Transverse colon (tissue), 4 donors: Measurements from ENCODE around the gene CNST. TPM values are rescaled to one million over a fixed set of nuclear protein-coding genes. Genes with fewer than 3 reads are reported as not detected.
"Not testable (repeated sequence)": the region's sequence is repeated elsewhere in the genome, so short reads cannot be mapped to it uniquely, and the experiment has no call there.

Experiments used
- DNase-seq: peaks from one replicate; pipeline ENCODE4 v3.0.0-alpha.2; 2019
- H3K27ac ChIP-seq, 4 donors: fragments of 200-600 bp; sonication (generic); 2 replicates each; pipeline ENCODE4 v1.5.1; 2016 to 2018; ENCODE audit warnings: inconsistent platforms in 4 of 4
- H3K27me3 ChIP-seq: fragments of 200-600 bp; sonication (generic); 2 replicates; pipeline ENCODE4 v1.5.1; 2017; ENCODE audit warnings: inconsistent platforms
- H3K36me3 ChIP-seq, 4 donors: fragments of 200-600 bp; sonication (generic); 2 replicates each; pipeline ENCODE4 v1.5.1; 2017 to 2019; ENCODE audit warnings: inconsistent platforms in 4 of 4
- H3K4me1 ChIP-seq, 4 donors: fragments of 200-600 bp; sonication (generic); 2 replicates each; pipeline ENCODE4 v1.5.1; 2017 to 2020; ENCODE audit warnings: inconsistent platforms in 4 of 4
- H3K4me3 ChIP-seq, 4 donors: fragments of 200-600 bp; sonication (generic); 1 replicate in 1 of 4; 2 replicates in 3 of 4; pipeline versions ENCODE4 v1.5.1 to v1.6.1; 2017 to 2019; ENCODE audit warnings: inconsistent platforms in 4 of 4
- H3K9me3 ChIP-seq, 2 donors: fragments of 200-600 bp; sonication (generic); 2 replicates each; pipeline ENCODE4 v1.5.1; 2017 to 2019; ENCODE audit warnings: inconsistent platforms in 2 of 2
- EP300 ChIP-seq: sonication (generic); formaldehyde crosslinking; IDR thresholded peaks from one replicate; pipeline ENCODE4 v1.6.1; 2017; ENCODE audit warnings: antibody characterized with exemption, low read depth
- POLR2A ChIP-seq: fragments of 450-650 bp; IDR thresholded peaks from one replicate; pipeline ENCODE4 v1.6.1; 2016; ENCODE audit warnings: antibody characterized with exemption, mild to moderate bottlenecking, moderate library complexity
- POLR2AphosphoS5 ChIP-seq, 3 donors: sonication (generic); formaldehyde crosslinking; IDR thresholded peaks; one replicate each; pipeline ENCODE4 v1.6.1; 2016; ENCODE audit warnings: antibody characterized with exemption in 3 of 3
- WGBS, 2 donors: methylation state at CpG; one replicate each; pipeline ENCODE4 v1.1.5; 2018; ENCODE audit warnings: low coverage in 1 of 2; 5-methylcytosine and 5-hydroxymethylcytosine counted together
- in situ Hi-C, 4 donors: fragments of 200-750 bp; cut with MboI; loops; one replicate each; pipeline versions ENCODE4 v1.15.0 to v1.15.1; 2017; ENCODE audit warnings: low sequenced_read_pairs in 3 of 4, low pct_ligation_motif_present in 1 of 4, low pct_unique_long_range_greater_than_20kb in 1 of 4
- intact Hi-C: fragments of 100-400 bp; cut with DNase I; formaldehyde crosslinking; loops from one replicate; pipeline ENCODE4 v1.15.1; 2023; ENCODE audit warnings: low total_unique reads
- total RNA-seq, 4 donors: library from RNA; depleted of rRNA; stranded (reverse); fragments of >200 nt; gene quantifications; one replicate each; pipeline ENCODE4 v1.1.0, GENCODE V29; 2016
- TF ChIP-seq, protein P1 (sequence below), 5 experiments: fragments of 200-600 bp in 3 of 5; fragments of 450-650 bp in 2 of 5; sonication (generic) in 3 of 5; IDR thresholded peaks; 1 replicate in 2 of 5; 2 replicates in 3 of 5; pipeline ENCODE4 v1.5.1; 2016 to 2017; ENCODE audit warnings: antibody characterized with exemption in 5 of 5, inconsistent platforms in 3 of 5, mild to moderate bottlenecking in 2 of 5, moderate library complexity in 1 of 5

CNST gene
- total RNA-seq, 4 donors from 2014 or later, result 44.0 to 83.0 (median 53.5) TPM

DNA sequence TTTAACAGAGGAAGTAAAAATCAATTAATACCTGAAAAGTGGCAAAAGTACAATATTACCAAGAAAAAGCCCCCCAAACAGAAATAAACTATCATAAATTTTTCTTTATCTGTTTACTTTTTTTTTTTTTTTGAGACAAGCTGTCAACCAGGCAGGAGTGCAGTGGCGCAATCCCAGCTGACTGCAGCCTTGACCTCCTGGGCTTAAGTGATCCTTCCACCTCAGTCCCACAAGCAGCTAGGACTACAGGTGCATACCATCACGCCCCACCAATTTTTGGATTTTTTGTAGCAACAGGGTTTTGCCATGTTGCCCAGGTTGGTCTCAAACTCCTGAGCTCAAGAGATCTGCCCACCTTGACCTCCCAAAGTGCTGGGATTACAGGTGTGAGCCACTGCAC lies 8.2 kb upstream of the CNST start:
- H3K4me1 ChIP-seq, result no peaks in the 10 kb centered on the region
- H3K27ac ChIP-seq, result no peak overlapping the region
- H3K36me3 ChIP-seq, result peaks cover 0 to 37% (median 9%) of the 10 kb centered on the region in 4 donors
- intact Hi-C loops (no loop called here), in situ Hi-C loops (loop anchor here in 1 of 4 donors (25.0 kb wide), 1 partner anchor 129 kb away; no protein-coding TSS in a partner anchor)
- no peak overlapping the region for H3K4me3 ChIP-seq
- 98 to 100% methylated on average over 1 to 2 of the region's 2 CpGs for WGBS, 2 donors
- no peak for DNase-seq
- H3K9me3 ChIP-seq, result no peaks in the 10 kb centered on the region
- TF ChIP-seq EP300 (no peak), POLR2A (no peak), POLR2AphosphoS5 (IDR thresholded peaks at IDR 0.05) (no peak)
- TF ChIP-seq, protein P1, sequence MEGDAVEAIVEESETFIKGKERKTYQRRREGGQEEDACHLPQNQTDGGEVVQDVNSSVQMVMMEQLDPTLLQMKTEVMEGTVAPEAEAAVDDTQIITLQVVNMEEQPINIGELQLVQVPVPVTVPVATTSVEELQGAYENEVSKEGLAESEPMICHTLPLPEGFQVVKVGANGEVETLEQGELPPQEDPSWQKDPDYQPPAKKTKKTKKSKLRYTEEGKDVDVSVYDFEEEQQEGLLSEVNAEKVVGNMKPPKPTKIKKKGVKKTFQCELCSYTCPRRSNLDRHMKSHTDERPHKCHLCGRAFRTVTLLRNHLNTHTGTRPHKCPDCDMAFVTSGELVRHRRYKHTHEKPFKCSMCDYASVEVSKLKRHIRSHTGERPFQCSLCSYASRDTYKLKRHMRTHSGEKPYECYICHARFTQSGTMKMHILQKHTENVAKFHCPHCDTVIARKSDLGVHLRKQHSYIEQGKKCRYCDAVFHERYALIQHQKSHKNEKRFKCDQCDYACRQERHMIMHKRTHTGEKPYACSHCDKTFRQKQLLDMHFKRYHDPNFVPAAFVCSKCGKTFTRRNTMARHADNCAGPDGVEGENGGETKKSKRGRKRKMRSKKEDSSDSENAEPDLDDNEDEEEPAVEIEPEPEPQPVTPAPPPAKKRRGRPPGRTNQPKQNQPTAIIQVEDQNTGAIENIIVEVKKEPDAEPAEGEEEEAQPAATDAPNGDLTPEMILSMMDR (IDR thresholded peaks at IDR 0.05), result no peak
- H3K27me3 ChIP-seq, result no peaks in the 10 kb centered on the region

DNA sequence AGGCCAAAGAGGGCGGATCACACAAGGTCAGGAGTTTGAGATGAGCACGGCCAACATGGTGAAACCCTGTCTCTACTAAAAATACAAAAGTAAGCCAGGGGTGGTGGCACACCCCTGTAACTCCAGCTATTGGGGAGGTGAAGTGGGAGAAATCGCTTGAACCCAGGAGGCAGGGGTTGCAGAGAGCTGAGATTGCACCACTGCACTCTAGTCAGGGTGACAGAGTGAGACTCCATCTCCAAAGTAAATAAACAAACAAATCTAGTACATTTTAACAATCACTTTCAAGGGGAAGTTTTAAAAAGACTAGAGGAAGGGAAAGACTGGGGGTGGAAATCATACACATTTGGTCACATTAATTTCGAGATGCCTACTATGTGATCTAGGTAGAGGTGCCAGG lies 6.9 kb upstream of the CNST start:
- DNase-seq, result no peak
- peaks cover 0 to 33% (median 7%) of the 10 kb centered on the region in 4 donors for H3K36me3 ChIP-seq
- 90 to 92% methylated on average over 2 to 4 of the region's 4 CpGs for WGBS, 2 donors

DNA sequence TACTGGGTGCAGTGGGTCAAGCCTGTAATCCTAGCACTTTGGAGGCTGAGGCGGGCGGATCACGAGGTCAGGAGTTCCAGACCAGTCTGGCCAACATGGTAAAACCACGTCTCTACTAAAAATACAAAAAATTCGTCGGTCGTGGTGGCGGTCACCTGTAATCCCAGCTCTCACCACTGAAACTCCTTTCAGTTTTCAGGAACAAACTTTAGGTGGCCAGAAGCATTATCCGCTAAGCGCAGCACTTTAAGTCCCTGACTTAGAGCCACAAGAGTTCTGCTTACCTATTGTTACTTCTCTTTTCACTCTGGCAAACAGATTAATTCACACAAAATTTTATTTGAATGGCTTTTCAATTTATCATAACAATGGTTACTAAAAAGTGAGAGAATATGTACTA lies 5.4 kb upstream of the CNST start:
- intact Hi-C loops, result loop anchor here (5.0 kb wide), 1 partner anchor 86 kb away; no protein-coding TSS in a partner anchor
- peaks cover 0 to 24% (median 7%) of the 10 kb centered on the region in 4 donors for H3K36me3 ChIP-seq
- not testable (repeated sequence) for DNase-seq

More for the DNA sequence above, 6.9 kb upstream of the CNST start:
- H3K4me3 ChIP-seq, result no peak overlapping the region
- TF ChIP-seq POLR2AphosphoS5 (IDR thresholded peaks at IDR 0.05), result no peak
- TF ChIP-seq EP300, result no peak
- TF ChIP-seq, protein P1 (IDR thresholded peaks at IDR 0.05), result no peak
- no peak for TF ChIP-seq POLR2A
- in situ Hi-C loops (loop anchor here in 1 of 4 donors (25.0 kb wide), 1 partner anchor 128 kb away; no protein-coding TSS in a partner anchor), intact Hi-C loops (no loop called here)
- H3K9me3 ChIP-seq, result no peaks in the 10 kb centered on the region
- no peak overlapping the region for H3K27ac ChIP-seq
- H3K4me1 ChIP-seq, result peaks cover 2 to 6% (median 3%) of the 10 kb centered on the region in 4 donors
- H3K27me3 ChIP-seq, result no peaks in the 10 kb centered on the region

More for the DNA sequence above, 5.4 kb upstream of the CNST start:
- peaks cover 9 to 18% (median 14%) of the 10 kb centered on the region in 4 donors for H3K4me1 ChIP-seq
- TF ChIP-seq, protein P1 (IDR thresholded peaks at IDR 0.05), result peak in 1 of 5 experiments; percentile 19
- WGBS, 2 donors, result 88% methylated on average over 10 of the region's 10 CpGs
- not testable (repeated sequence) for H3K4me3 ChIP-seq, H3K9me3 ChIP-seq, H3K27ac ChIP-seq, H3K27me3 ChIP-seq
- in situ Hi-C loops, result loop anchor here in 2 of 4 donors (10.0 to 25.0 kb wide), 2 partner anchors 126 to 134 kb away; no protein-coding TSS in a partner anchor
